HG03045 (cell line): ENCODE results near the gene P2RX6.
"Not testable (repeated sequence)": the region's sequence is repeated elsewhere in the genome, so short reads cannot be mapped to it uniquely, and the experiment has no call there.

Source experiments
- ATAC-seq: cut with Tn5 transposase; IDR thresholded peaks from one replicate; pipeline ENCODE4 v1.9.1; 2021; ENCODE audit warnings: mild to moderate bottlenecking, moderate library complexity; ENCODE audit not compliant: unreplicated experiment

The P2RX6 gene

GRCh38 chr22:21030621-21031544, 15.9 kb downstream of the P2RX6 start:
- no peak for ATAC-seq

GRCh38 chr22:21031545-21032036, 16.6 kb downstream of the P2RX6 start:
- ATAC-seq, result no peak

- no peak for ATAC-seq
Measured at GRCh38 chr22:21032037-21032867, 17.3 kb downstream of the P2RX6 start, which contains the start of gene SLC7A4. Gene SLC7A4, minus strand, starts transcription at chr22:21032561. Its CDS starts 749 bp downstream, at chr22:21031812.

GRCh38 chr22:21032868-21033688, 18.1 kb downstream of the P2RX6 start:
- no peak for ATAC-seq

- no peak for ATAC-seq
Measured at GRCh38 chr22:21033895-21034294, 18.9 kb downstream of the P2RX6 start.

- ATAC-seq, result no peak
Measured at GRCh38 chr22:21034989-21035388, 20.0 kb downstream of the P2RX6 start.

- ATAC-seq, result no peak
Measured at GRCh38 chr22:21038405-21038804, 23.4 kb downstream of the P2RX6 start.

GRCh38 chr22:21039158-21039557, 24.2 kb downstream of the P2RX6 start:
- ATAC-seq, result not testable (repeated sequence)

- no peak for ATAC-seq
Measured at GRCh38 chr22:21041937-21042336, 27.0 kb downstream of the P2RX6 start.

- no peak for ATAC-seq
Measured at GRCh38 chr22:21042978-21043859, 28.3 kb downstream of the P2RX6 start.

GRCh38 chr22:21043860-21044535, 29.0 kb downstream of the P2RX6 start:
- ATAC-seq, result no peak

- no peak for ATAC-seq
Measured at GRCh38 chr22:21044931-21045584, 30.1 kb downstream of the P2RX6 start.

GRCh38 chr22:21045585-21046294, 30.8 kb downstream of the P2RX6 start, which contains the start of gene LRRC74B:
Gene LRRC74B, plus strand, starts transcription at chr22:21045946. Its CDS starts 41 bp downstream, at chr22:21045987.
- peak; percentile 68 for ATAC-seq

- ATAC-seq, result no peak
Measured at GRCh38 chr22:21047035-21047661, 32.2 kb downstream of the P2RX6 start.

- no peak for ATAC-seq
Measured at GRCh38 chr22:21047730-21048129, 32.8 kb downstream of the P2RX6 start.

- ATAC-seq, result not testable (repeated sequence)
Measured at GRCh38 chr22:21048448-21048847, 33.5 kb downstream of the P2RX6 start.

- not testable (repeated sequence) for ATAC-seq
Measured at GRCh38 chr22:21048965-21049364, 34.0 kb downstream of the P2RX6 start.
